PC-3 (cell line): ENCODE data around the gene MAP7D3. TPM values are rescaled to one million over a fixed set of nuclear protein-coding genes. Genes with fewer than 3 reads are reported as not detected.

Experiments used
- ATAC-seq: fragments of 200-7000 bp; cut with Tn5 transposase; 2 replicates; pipeline ENCODE4 v1.9.1; 2020; ENCODE audit warnings: mild to moderate bottlenecking, moderate library complexity
- BruUV-seq: library from RNA; stranded (reverse); fragments of 400-500 nt; replicated peaks from 2 replicates; lab custom pipeline; 2021; lab: Mats Ljungman, UMichigan
- CTCF ChIA-PET: fragments of 300-600 bp; sonication (Branson Sonifier 250); formaldehyde crosslinking; loops from one replicate; lab custom pipeline; 2022; ENCODE audit warnings: antibody characterized with exemption; lab: Charles Lee
- POLR2A ChIA-PET: fragments of 300-600 bp; sonication (Branson Sonifier 250); formaldehyde crosslinking; loops from one replicate; lab custom pipeline; 2022; ENCODE audit warnings: antibody characterized with exemption; ENCODE audit not compliant: unreplicated experiment; lab: Charles Lee
- DNase-seq: peaks from one replicate; pipeline ENCODE4 v3.0.0-alpha.2; 2015
- H2AFZ ChIP-seq: fragments of 300-600 bp; sonication (generic); 2 replicates; pipeline ENCODE4 v1.6.0; 2016; ENCODE audit warnings: antibody characterized with exemption, low read length
- H3F3A ChIP-seq: fragments of 300-600 bp; sonication (generic); one replicate; pipeline ENCODE4 v1.6.0; 2017; ENCODE audit warnings: antibody characterized with exemption, low read length, control low read depth, mild to moderate bottlenecking; ENCODE audit not compliant: unreplicated experiment
- H3K27ac ChIP-seq: fragments of 300-600 bp; sonication (generic); 2 replicates; pipeline ENCODE4 v1.5.1; 2016; ENCODE audit warnings: mild to moderate bottlenecking, low read length
- H3K27me3 ChIP-seq: fragments of 300-600 bp; sonication (generic); 2 replicates; pipeline ENCODE4 v1.6.1; 2016; ENCODE audit warnings: low read length, mixed read lengths
- H3K36me3 ChIP-seq: fragments of 300-600 bp; sonication (generic); 2 replicates; pipeline ENCODE4 v1.6.1; 2016; ENCODE audit warnings: low read depth, mixed run types, low read length, mixed read lengths
- H3K4me1 ChIP-seq: fragments of 300-600 bp; sonication (generic); 2 replicates; pipeline ENCODE4 v1.5.1; 2016; ENCODE audit warnings: low read length; ENCODE audit not compliant: insufficient read depth
- H3K4me2 ChIP-seq: fragments of 300-600 bp; sonication (generic); 2 replicates; pipeline ENCODE4 v1.6.0; 2016; ENCODE audit warnings: low read length
- H3K4me3 ChIP-seq: fragments of 300-600 bp; sonication (generic); 2 replicates; pipeline ENCODE4 v1.5.1; 2016; ENCODE audit warnings: mild to moderate bottlenecking, low read length, mixed read lengths
- H3K79me2 ChIP-seq: fragments of 300-600 bp; sonication (generic); 2 replicates; pipeline ENCODE4 v1.6.1; 2017; ENCODE audit warnings: low read length, mixed read lengths
- H3K9ac ChIP-seq: fragments of 300-600 bp; sonication (generic); 2 replicates; pipeline ENCODE4 v1.6.0; 2016; ENCODE audit warnings: mild to moderate bottlenecking, low read length
- H3K9me2 ChIP-seq: fragments of 300-600 bp; sonication (generic); replicated peaks from 2 replicates; pipeline ENCODE4 v1.6.1; 2016; ENCODE audit warnings: mixed run types, low read length, mixed read lengths
- H3K9me3 ChIP-seq: fragments of 300-600 bp; sonication (generic); 2 replicates; pipeline ENCODE4 v1.6.1; 2016; ENCODE audit warnings: low read length, mixed read lengths
- H4K20me1 ChIP-seq: fragments of 300-600 bp; sonication (generic); 2 replicates; pipeline ENCODE4 v1.6.1; 2016; ENCODE audit warnings: low read length, mixed read lengths
- CTCF ChIP-seq: fragments of 300-600 bp; sonication (generic); conservative IDR thresholded peaks from 2 replicates; pipeline ENCODE4 v1.5.1; 2017; ENCODE audit warnings: antibody characterized with exemption, low read depth, mild to moderate bottlenecking, low read length
- EZH2 ChIP-seq: fragments of 300-600 bp; sonication (generic); IDR thresholded peaks from one replicate; pipeline ENCODE4 v1.6.1; 2017; ENCODE audit warnings: antibody characterized with exemption, mild to moderate bottlenecking, low read length; ENCODE audit not compliant: unreplicated experiment
- EZH2phosphoT487 ChIP-seq: fragments of 300-600 bp; sonication (generic); IDR thresholded peaks from 2 replicates; pipeline ENCODE4 v1.6.1; 2018; ENCODE audit warnings: mild to moderate bottlenecking, antibody characterized with exemption, low read length, borderline replicate concordance
- intact Hi-C: fragments of 100-400 bp; cut with micrococcal nuclease; formaldehyde crosslinking; loops from 2 replicates; pipeline ENCODE4 v1.9.0; 2023
- total RNA-seq: library from RNA; depleted of rRNA; stranded (reverse); fragments of >200 nt; gene quantifications from 2 replicates; pipeline ENCODE4 v1.2.3, GENCODE V29; 2014

The MAP7D3 gene
- total RNA-seq, 1 experiment from 2014 or later: 0.40 TPM

- Histone ChIP-seq H3K27ac (no peak overlapping the region), H3K79me2 (no peaks in the 10 kb centered on the region), H3K9ac (no peak overlapping the region), H3F3A (no peaks in the 10 kb centered on the region), H3K4me2 (no peak overlapping the region), H2AFZ (no peak overlapping the region), H3K27me3 (no peaks in the 10 kb centered on the region), H4K20me1 (no peaks in the 10 kb centered on the region), H3K9me3 (no peaks in the 10 kb centered on the region), H3K4me3 (no peak overlapping the region), H3K36me3 (no peaks in the 10 kb centered on the region), H3K9me2 (no peaks in the 10 kb centered on the region), H3K4me1 (no peaks in the 10 kb centered on the region)
- intact Hi-C loops: no loop called here
- DNase-seq (no peak), ATAC-seq (no peak)
- BruUV-seq: no TSS peak
- TF ChIP-seq CTCF (no peak), EZH2phosphoT487 (no peak), EZH2 (no peak)
- POLR2A ChIA-PET: no interaction called here
- CTCF ChIA-PET: no interaction called here
Observed at GRCh38 chrX:136237074-136237473, 14.1 kb downstream of the MAP7D3 start.

GRCh38 chrX:136228839-136229207, 22.4 kb downstream of the MAP7D3 start:
- BruUV-seq: no TSS peak
- H3K27ac ChIP-seq: no peak overlapping the region
- H3K36me3 ChIP-seq: no peaks in the 10 kb centered on the region
- TF ChIP-seq EZH2phosphoT487 (no peak), CTCF (no peak), EZH2 (no peak)
- H3K9me2 ChIP-seq: no peaks in the 10 kb centered on the region
- ATAC-seq (no peak), DNase-seq (no peak)
- POLR2A ChIA-PET: no interaction called here
- H3K4me1 ChIP-seq: peaks cover 13% of the 10 kb centered on the region
- no peak overlapping the region for H2AFZ ChIP-seq
- no peaks in the 10 kb centered on the region for H4K20me1 ChIP-seq
- H3F3A ChIP-seq: no peaks in the 10 kb centered on the region
- no peak overlapping the region for H3K4me2 ChIP-seq
- intact Hi-C loops: no loop called here
- H3K27me3 ChIP-seq: no peaks in the 10 kb centered on the region
- H3K9me3 ChIP-seq: no peaks in the 10 kb centered on the region
- no peak overlapping the region for H3K4me3 ChIP-seq
- CTCF ChIA-PET: no interaction called here
- no peaks in the 10 kb centered on the region for H3K79me2 ChIP-seq
- no peak overlapping the region for H3K9ac ChIP-seq

- H3K9ac ChIP-seq: no peak overlapping the region
- no peaks in the 10 kb centered on the region for H3K36me3 ChIP-seq
- no peak overlapping the region for H3K4me3 ChIP-seq
- intact Hi-C loops: no loop called here
- POLR2A ChIA-PET: no interaction called here
- TF ChIP-seq EZH2 (no peak), EZH2phosphoT487 (no peak), CTCF (no peak)
- no peaks in the 10 kb centered on the region for H3K9me2 ChIP-seq
- H3K4me2 ChIP-seq: peak overlapping the region; percentile 53
- H2AFZ ChIP-seq: peak overlapping the region; percentile 47; the same call in 1 of the 2 replicates
- H3K4me1 ChIP-seq: peaks cover 13% of the 10 kb centered on the region
- no peaks in the 10 kb centered on the region for H3K79me2 ChIP-seq
- DNase-seq (peak; percentile 65), ATAC-seq (peak; percentile 78)
- H3K27ac ChIP-seq: no peak overlapping the region
- no peaks in the 10 kb centered on the region for H3K27me3 ChIP-seq
- no peaks in the 10 kb centered on the region for H4K20me1 ChIP-seq
- H3F3A ChIP-seq: no peaks in the 10 kb centered on the region
- CTCF ChIA-PET: no interaction called here
- no TSS peak for BruUV-seq
- H3K9me3 ChIP-seq: no peaks in the 10 kb centered on the region
Observed at GRCh38 chrX:136227948-136228838, 23.0 kb downstream of the MAP7D3 start.
